PC-9 (cell line): ENCODE results near the gene BCR. TPM values are rescaled to one million over a fixed set of nuclear protein-coding genes. Genes with fewer than 3 reads are reported as not detected.

Experiments
- BruUV-seq: library from RNA; stranded (reverse); fragments of 400-500 nt; replicated peaks from 2 replicates; lab custom pipeline; 2021; lab: Mats Ljungman, UMichigan
- CTCF ChIA-PET: fragments of 300-600 bp; sonication (Branson Sonifier 250); formaldehyde crosslinking; loops from one replicate; lab custom pipeline; 2022; ENCODE audit warnings: antibody characterized with exemption; lab: Charles Lee
- POLR2A ChIA-PET: fragments of 300-600 bp; sonication (Branson Sonifier 250); formaldehyde crosslinking; loops from one replicate; lab custom pipeline; 2022; ENCODE audit warnings: antibody characterized with exemption; ENCODE audit not compliant: unreplicated experiment; lab: Charles Lee
- DNase-seq, 2 experiments: peaks; one replicate each; pipeline versions ENCODE4 v3.0.0 to v3.0.0-alpha.2; 2015 to 2022; ENCODE audit warnings: mixed read lengths in 1 of 2
- H2AFZ ChIP-seq: fragments of 200-600 bp; sonication (generic); 2 replicates; pipeline ENCODE4 v1.8.1; 2017; ENCODE audit warnings: antibody characterized with exemption
- H3F3A ChIP-seq: fragments of 200-600 bp; sonication (generic); 2 replicates; pipeline ENCODE4 v1.8.1; 2017; ENCODE audit warnings: antibody characterized with exemption, mild to moderate bottlenecking, low read depth; ENCODE audit not compliant: insufficient read depth
- H3K27ac ChIP-seq: fragments of 200-600 bp; sonication (generic); 2 replicates; pipeline ENCODE4 v1.6.1; 2016; ENCODE audit warnings: mixed run types
- H3K27me3 ChIP-seq: fragments of 200-600 bp; sonication (generic); 2 replicates; pipeline ENCODE4 v1.6.1; 2016; ENCODE audit warnings: low read depth, mixed run types; ENCODE audit not compliant: insufficient read depth
- H3K36me3 ChIP-seq: fragments of 200-600 bp; sonication (generic); 2 replicates; pipeline ENCODE4 v1.6.1; 2016; ENCODE audit warnings: low read depth, mixed run types
- H3K4me1 ChIP-seq: fragments of 200-600 bp; sonication (generic); replicated peaks from 2 replicates; pipeline ENCODE4 v1.6.1; 2016; ENCODE audit warnings: mixed run types; ENCODE audit not compliant: insufficient read depth
- H3K4me2 ChIP-seq: fragments of 200-600 bp; sonication (generic); 2 replicates; pipeline ENCODE4 v1.6.1; 2017; ENCODE audit warnings: mixed run types
- H3K4me3 ChIP-seq: fragments of 200-600 bp; sonication (generic); 2 replicates; pipeline ENCODE4 v1.6.1; 2016; ENCODE audit warnings: mixed run types
- H3K79me2 ChIP-seq: fragments of 200-600 bp; sonication (generic); 2 replicates; pipeline ENCODE4 v1.6.1; 2017; ENCODE audit warnings: low read depth, mixed run types
- H3K9me2 ChIP-seq: fragments of 200-600 bp; sonication (generic); 2 replicates; pipeline ENCODE4 v1.8.1; 2017; ENCODE audit warnings: mild to moderate bottlenecking; ENCODE audit not compliant: insufficient read depth
- H3K9me3 ChIP-seq: fragments of 200-600 bp; sonication (generic); 2 replicates; pipeline ENCODE4 v1.8.1; 2016; ENCODE audit warnings: low read depth; ENCODE audit not compliant: insufficient read depth
- H4K20me1 ChIP-seq: fragments of 200-600 bp; sonication (generic); 2 replicates; pipeline ENCODE4 v1.8.1; 2017; ENCODE audit not compliant: insufficient read depth
- EZH2 ChIP-seq: fragments of 200-600 bp; sonication (generic); IDR thresholded peaks from 2 replicates; pipeline ENCODE4 v1.8.0; 2017; ENCODE audit warnings: antibody characterized with exemption, low read depth
- intact Hi-C: fragments of 100-400 bp; cut with micrococcal nuclease; formaldehyde crosslinking; loops from one replicate; pipeline ENCODE4 v1.10.0; 2022; ENCODE audit not compliant: unreplicated experiment
- total RNA-seq: library from RNA; stranded (reverse); gene quantifications from 2 replicates; pipeline ENCODE4 v1.2.3, GENCODE V29; 2021
- TF ChIP-seq, protein P1 (sequence below): fragments of 200-600 bp; sonication (generic); conservative IDR thresholded peaks from 2 replicates; pipeline ENCODE4 v1.6.1; 2017; ENCODE audit warnings: mixed run types, antibody characterized with exemption, mild to moderate bottlenecking, moderate library complexity

Gene BCR
- total RNA-seq, 1 experiment from 2014 or later = 47.8 TPM

DNA sequence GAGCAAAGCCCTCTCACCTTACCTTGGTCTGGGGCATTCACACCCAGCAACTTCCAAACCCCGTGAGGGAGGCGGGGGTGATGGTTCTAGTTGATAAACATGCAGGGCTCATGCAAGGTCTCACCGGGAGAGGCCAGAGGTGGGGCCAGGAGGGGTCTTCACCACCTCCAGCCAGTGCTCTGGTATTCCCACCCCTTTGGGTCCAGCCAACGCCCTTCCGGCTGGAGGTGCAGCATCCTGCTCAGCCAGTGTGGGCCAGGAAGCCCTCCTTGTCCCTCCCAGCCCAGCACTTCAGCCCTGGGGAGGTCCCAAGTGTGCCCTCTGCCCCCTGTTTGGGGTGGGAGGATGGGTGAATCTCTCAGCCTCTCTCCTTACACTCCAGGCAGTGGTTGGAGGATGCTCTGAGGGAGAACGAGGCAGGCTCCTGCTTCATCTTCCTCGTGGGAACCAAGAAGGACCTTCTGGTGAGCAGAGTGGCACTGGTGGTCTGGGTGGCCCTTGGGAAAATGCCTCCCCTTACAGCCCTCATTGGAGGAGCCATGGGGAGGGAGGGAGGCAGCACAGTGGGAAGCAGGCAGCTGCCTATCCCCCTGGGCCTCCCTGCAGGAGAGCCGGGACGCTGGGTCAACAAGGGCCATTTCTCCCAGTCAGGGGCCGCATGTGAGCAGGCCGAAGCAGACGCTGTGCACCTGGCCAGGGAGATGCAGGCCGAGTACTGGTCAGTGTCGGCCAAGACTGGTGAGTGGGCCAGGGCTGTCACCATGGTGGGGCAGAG, 21.6 kb upstream of the BCR start:
- ChIA-PET CTCF (no interaction called here), POLR2A (no interaction called here)
- BruUV-seq = no TSS peak
- H3K9me3 ChIP-seq = no peaks in the 10 kb centered on the region
- DNase-seq = no peak
- H3K4me1 ChIP-seq = peaks cover 11% of the 10 kb centered on the region; the same call in 1 of the 2 replicates
- no peaks in the 10 kb centered on the region for H3K79me2 ChIP-seq
- no peak overlapping the region for H3K4me2 ChIP-seq
- H2AFZ ChIP-seq = no peak overlapping the region
- H3F3A ChIP-seq = no peaks in the 10 kb centered on the region; the same call in 1 of the 2 replicates
- no peaks in the 10 kb centered on the region for H3K36me3 ChIP-seq
- no peak overlapping the region for H3K4me3 ChIP-seq
- H4K20me1 ChIP-seq = no peaks in the 10 kb centered on the region
- no peaks in the 10 kb centered on the region for H3K27me3 ChIP-seq
- H3K27ac ChIP-seq = no peak overlapping the region
- H3K9me2 ChIP-seq = no peaks in the 10 kb centered on the region
- TF ChIP-seq, protein P1, sequence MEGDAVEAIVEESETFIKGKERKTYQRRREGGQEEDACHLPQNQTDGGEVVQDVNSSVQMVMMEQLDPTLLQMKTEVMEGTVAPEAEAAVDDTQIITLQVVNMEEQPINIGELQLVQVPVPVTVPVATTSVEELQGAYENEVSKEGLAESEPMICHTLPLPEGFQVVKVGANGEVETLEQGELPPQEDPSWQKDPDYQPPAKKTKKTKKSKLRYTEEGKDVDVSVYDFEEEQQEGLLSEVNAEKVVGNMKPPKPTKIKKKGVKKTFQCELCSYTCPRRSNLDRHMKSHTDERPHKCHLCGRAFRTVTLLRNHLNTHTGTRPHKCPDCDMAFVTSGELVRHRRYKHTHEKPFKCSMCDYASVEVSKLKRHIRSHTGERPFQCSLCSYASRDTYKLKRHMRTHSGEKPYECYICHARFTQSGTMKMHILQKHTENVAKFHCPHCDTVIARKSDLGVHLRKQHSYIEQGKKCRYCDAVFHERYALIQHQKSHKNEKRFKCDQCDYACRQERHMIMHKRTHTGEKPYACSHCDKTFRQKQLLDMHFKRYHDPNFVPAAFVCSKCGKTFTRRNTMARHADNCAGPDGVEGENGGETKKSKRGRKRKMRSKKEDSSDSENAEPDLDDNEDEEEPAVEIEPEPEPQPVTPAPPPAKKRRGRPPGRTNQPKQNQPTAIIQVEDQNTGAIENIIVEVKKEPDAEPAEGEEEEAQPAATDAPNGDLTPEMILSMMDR = no peak
- TF ChIP-seq EZH2 = no peak
- intact Hi-C loops = no loop called here

DNA sequence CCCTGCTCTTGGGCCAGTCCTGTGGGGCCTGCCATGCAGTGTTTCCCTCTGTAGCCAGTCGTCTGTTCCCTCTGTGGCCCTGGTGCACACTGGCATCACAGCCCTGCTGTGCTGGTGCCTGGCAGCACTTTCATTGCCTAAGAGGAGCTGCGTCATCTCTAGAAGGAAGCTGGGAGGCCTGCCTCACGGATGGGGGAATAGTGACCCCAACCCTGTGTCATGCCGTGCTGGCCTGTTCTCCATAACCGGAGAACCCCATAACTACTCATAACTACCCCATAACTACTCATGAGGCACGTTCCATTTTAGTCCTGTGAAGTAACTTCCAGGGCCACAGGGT, 21.0 kb upstream of the BCR start:
- H4K20me1 ChIP-seq = no peaks in the 10 kb centered on the region
- no peak overlapping the region for H2AFZ ChIP-seq
- H3K9me2 ChIP-seq = no peaks in the 10 kb centered on the region
- no peaks in the 10 kb centered on the region for H3K9me3 ChIP-seq
- BruUV-seq = no TSS peak
- H3K4me3 ChIP-seq = no peak overlapping the region
- DNase-seq = no peak
- no peak overlapping the region for H3K27ac ChIP-seq
- H3K36me3 ChIP-seq = no peaks in the 10 kb centered on the region
- TF ChIP-seq, protein P1 = no peak
- no peak for TF ChIP-seq EZH2
- ChIA-PET CTCF (no interaction called here), POLR2A (no interaction called here)
- no peaks in the 10 kb centered on the region; the same call in 1 of the 2 replicates for H3F3A ChIP-seq
- intact Hi-C loops = no loop called here
- no peaks in the 10 kb centered on the region for H3K27me3 ChIP-seq
- H3K4me2 ChIP-seq = no peak overlapping the region
- H3K79me2 ChIP-seq = no peaks in the 10 kb centered on the region
- peaks cover 11% of the 10 kb centered on the region; the same call in 1 of the 2 replicates for H3K4me1 ChIP-seq

DNA sequence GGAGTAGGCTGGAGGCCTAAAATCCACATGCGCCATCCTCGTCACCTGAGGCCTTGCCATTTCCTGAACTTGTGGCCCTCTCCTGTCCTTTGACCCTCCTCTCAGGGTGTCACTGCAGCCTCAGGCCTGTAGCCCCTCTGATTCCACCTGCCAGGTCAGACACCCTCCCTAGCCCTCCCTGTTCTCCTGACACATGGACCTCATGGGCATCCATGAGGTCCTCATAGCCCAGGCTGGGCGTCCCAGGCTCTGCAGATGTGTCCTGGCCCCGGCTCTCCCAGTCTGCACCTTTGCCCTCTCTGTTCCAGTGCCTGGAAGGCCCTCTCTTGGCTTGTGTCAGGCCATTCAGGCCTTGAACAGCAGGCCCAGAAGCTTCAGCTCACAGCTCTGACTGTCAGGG, 19.3 kb upstream of the BCR start:
- H3K27ac ChIP-seq = no peak overlapping the region
- peaks cover 11% of the 10 kb centered on the region; the same call in 1 of the 2 replicates for H3K4me1 ChIP-seq
- no peaks in the 10 kb centered on the region for H3K27me3 ChIP-seq
- H3K79me2 ChIP-seq = no peaks in the 10 kb centered on the region
- H3K9me2 ChIP-seq = no peaks in the 10 kb centered on the region
- no peak for TF ChIP-seq EZH2
- TF ChIP-seq, protein P1 = no peak
- POLR2A ChIA-PET = no interaction called here
- no TSS peak for BruUV-seq
- CTCF ChIA-PET = no interaction called here
- no peak overlapping the region for H3K4me2 ChIP-seq
- no peak overlapping the region for H2AFZ ChIP-seq
- H3K36me3 ChIP-seq = no peaks in the 10 kb centered on the region
- no peaks in the 10 kb centered on the region for H4K20me1 ChIP-seq
- H3F3A ChIP-seq = no peaks in the 10 kb centered on the region; the same call in 1 of the 2 replicates
- H3K9me3 ChIP-seq = no peaks in the 10 kb centered on the region
- H3K4me3 ChIP-seq = no peak overlapping the region
- intact Hi-C loops = no loop called here
- no peak for DNase-seq
